Adipose tissue (tissue), 3 donors: ENCODE measurements around the gene TRMU. TPM values are rescaled to one million over a fixed set of nuclear protein-coding genes. Genes with fewer than 3 reads are reported as not detected.
A peak's percentile ranks its signal among the peaks of the same experiment; 100 is the strongest.

Source experiments
- H3K27ac ChIP-seq: one replicate; pipeline ENCODE4 v1.5.1; 2013; ENCODE audit warnings: low read depth, low read length
- WGBS, 3 donors: extraction: QIAGEN DNeasy Blood & Tissue Kit; methylation state at CpG; one replicate each; pipeline ENCODE4 v1.1.7; 2013; 5-methylcytosine and 5-hydroxymethylcytosine counted together
- polyA plus RNA-seq, 3 donors: library from polyadenylated mRNA; stranded (reverse); fragments of 200-250 nt; gene quantifications; one replicate each; pipeline ENCODE4 v1.2.3, GENCODE V29; 2013
- donor health status: healthy with polysubstance abuse.
- donor health status: Bipolar disorder and iron deficiency.
- donor health status: healthy.

Gene TRMU
- polyA plus RNA-seq, result 10 to 100 TPM; 16.5 to 21.5 (median 18.0) TPM

- WGBS, 3 donors, result 1% methylated on average over 71 to 91 of the region's 93 CpGs
- peak within 1 kb of the TSS; percentile 77 for H3K27ac ChIP-seq
Measured at GRCh38 chr22:46335201-46336118, at the start of gene TRMU. TSS of gene TRMU (plus strand) at chr22:46335714. CDS start at chr22:46335765, 51 bp downstream.

GRCh38 chr22:46286006-46286405 is 49.5 kb upstream of the TRMU start:
- WGBS, 3 donors, result 86 to 97% (median 91%) methylated on average over 3 of the region's 3 CpGs
- no peak overlapping the region for H3K27ac ChIP-seq

- no peak overlapping the region for H3K27ac ChIP-seq
- WGBS, 3 donors, result 65 to 93% (median 89%) methylated on average over 15 of the region's 15 CpGs
Measured at GRCh38 chr22:46286941-46287872, 48.3 kb upstream of the TRMU start.

- 46 to 78% (median 48%) methylated on average over 24 of the region's 24 CpGs for WGBS, 3 donors
Measured at GRCh38 chr22:46287873-46288751, 47.4 kb upstream of the TRMU start.

GRCh38 chr22:46288846-46289243 is 46.7 kb upstream of the TRMU start:
- 87 to 88% (median 88%) methylated on average over 7 of the region's 7 CpGs for WGBS, 3 donors
- H3K27ac ChIP-seq, result no peak overlapping the region

More at GRCh38 chr22:46287873-46288751, 47.4 kb upstream of the TRMU start:
- peak overlapping the region; percentile 15 for H3K27ac ChIP-seq

GRCh38 chr22:46289244-46289891 is 46.1 kb upstream of the TRMU start:
- 83 to 84% (median 84%) methylated on average over 33 of the region's 33 CpGs for WGBS, 3 donors
- no peak overlapping the region for H3K27ac ChIP-seq

GRCh38 chr22:46290121-46290842 is 45.2 kb upstream of the TRMU start:
- no peak overlapping the region for H3K27ac ChIP-seq
- WGBS, 3 donors, result 93 to 94% (median 94%) methylated on average over 17 of the region's 17 CpGs

- 95 to 98% (median 96%) methylated on average over 22 to 23 of the region's 23 CpGs for WGBS, 3 donors
- H3K27ac ChIP-seq, result no peak overlapping the region
Measured at GRCh38 chr22:46290843-46291785, 44.4 kb upstream of the TRMU start.

GRCh38 chr22:46292173-46292572 is 43.3 kb upstream of the TRMU start:
- 96 to 99% (median 97%) methylated on average over 3 of the region's 3 CpGs for WGBS, 3 donors
- H3K27ac ChIP-seq, result no peak overlapping the region

- 84 to 93% (median 89%) methylated on average over 14 of the region's 14 CpGs for WGBS, 3 donors
- no peak overlapping the region for H3K27ac ChIP-seq
Measured at GRCh38 chr22:46292732-46293131, 42.8 kb upstream of the TRMU start.

GRCh38 chr22:46293577-46294260 is 41.8 kb upstream of the TRMU start:
- H3K27ac ChIP-seq, result no peak overlapping the region
- 63 to 89% (median 64%) methylated on average over 11 of the region's 11 CpGs for WGBS, 3 donors

- WGBS, 3 donors, result 70 to 100% (median 79%) methylated on average over 2 of the region's 2 CpGs
- H3K27ac ChIP-seq, result no peak overlapping the region
Measured at GRCh38 chr22:46294784-46295183, 40.7 kb upstream of the TRMU start.

- H3K27ac ChIP-seq, result no peak overlapping the region
- 75 to 88% (median 76%) methylated on average over 4 of the region's 4 CpGs for WGBS, 3 donors
Measured at GRCh38 chr22:46295277-46295971, 40.1 kb upstream of the TRMU start.

- 1% methylated on average over 64 to 76 of the region's 76 CpGs for WGBS, 3 donors
- H3K27ac ChIP-seq, result peak within 1 kb of the TSS; percentile 71
Measured at GRCh38 chr22:46296257-46297150, 39.0 kb upstream of the TRMU start, which contains the start of gene GTSE1. TSS of gene GTSE1 (plus strand) at chr22:46296870. CDS start at chr22:46297401, 531 bp downstream.
